Adrenal gland (tissue), 12 donors: Measurements from ENCODE around the gene KAT6B. TPM values are rescaled to one million over a fixed set of nuclear protein-coding genes. Genes with fewer than 3 reads are reported as not detected.

Experiments
- DNase-seq, 7 donors: peaks; one replicate each; pipeline ENCODE4 v3.0.0-alpha.2; 2019 to 2020
- H3K27ac ChIP-seq, 5 donors: fragments of 200-600 bp; sonication (generic) in 4 of 5; 1 replicate in 3 of 5; 2 replicates in 2 of 5; pipeline versions ENCODE4 v1.5.1 to v1.8.0; 2016 to 2020; ENCODE audit warnings: mild to moderate bottlenecking in 1 of 5
- H3K27me3 ChIP-seq: fragments of 200-600 bp; 2 replicates; pipeline ENCODE4 v1.8.0; 2021
- H3K36me3 ChIP-seq, 2 donors: fragments of 200-600 bp; replicated peaks in 1 of 2; 1 replicate in 1 of 2; 2 replicates in 1 of 2; pipeline versions ENCODE4 v1.5.1 to v1.8.0; 2018 to 2022
- H3K4me1 ChIP-seq, 2 donors: fragments of 200-600 bp; replicated peaks in 1 of 2; 1 replicate in 1 of 2; 2 replicates in 1 of 2; pipeline versions ENCODE4 v1.5.1 to v1.8.0; 2018 to 2021
- H3K4me3 ChIP-seq, 4 donors: fragments of 200-600 bp; sonication (generic) in 3 of 4; one replicate each; pipeline ENCODE4 v1.5.1; 2016 to 2018
- H3K9me3 ChIP-seq, 3 donors: fragments of 200-600 bp; sonication (generic) in 1 of 3; replicated peaks in 1 of 3; 1 replicate in 2 of 3; 2 replicates in 1 of 3; pipeline versions ENCODE4 v1.5.1 to v1.8.0; 2016 to 2021
- POLR2A ChIP-seq, 2 donors: fragments of 450-650 bp; IDR thresholded peaks; one replicate each; pipeline ENCODE4 v1.6.1; 2017; ENCODE audit warnings: antibody characterized with exemption in 2 of 2, mild to moderate bottlenecking in 2 of 2, moderate library complexity in 1 of 2
- WGBS, 4 donors: extraction: QIAGEN DNeasy Blood & Tissue Kit in 2 of 4; methylation state at CpG; one replicate each; pipeline versions ENCODE4 v1.1.5 to v1.1.7; 2013 to 2017; 5-methylcytosine and 5-hydroxymethylcytosine counted together
- intact Hi-C, 2 donors: fragments of 100-400 bp; cut with DNase I; formaldehyde crosslinking; loops; one replicate each; pipeline versions ENCODE4 v1.14.1 to v1.15.0; 2022 to 2023
- polyA plus RNA-seq, 3 donors: library from polyadenylated mRNA; stranded (reverse); fragments of 200-250 nt in 2 of 3; fragments of 350-450 nt in 1 of 3; fragmentation: Illumina TruSeq in 1 of 3; extraction: RNeasy Lipid Tissue Mini Kit (QIAGEN cat#74804) in 1 of 3; gene quantifications; one replicate each; pipeline ENCODE4 v1.2.3, GENCODE V29; 2013 to 2014
- total RNA-seq, 9 donors: library from RNA; depleted of rRNA in 4 of 9; stranded (reverse); fragments of >200 nt in 4 of 9; fragments of 120-200 nt in 1 of 9; fragmentation: NEBNext Ultra II Directional in 1 of 9; extraction: Animal tissue kit (Norgen Biotek cat#: 25700) in 1 of 9; gene quantifications; one replicate each; pipeline versions ENCODE4 v1.1.0 to v1.2.4, GENCODE V29; 2013 to 2023
- TF ChIP-seq, protein P1 (sequence below), 6 experiments: fragments of 450-650 bp in 4 of 6; fragments of 200-600 bp in 2 of 6; sonication (generic) in 1 of 6; IDR thresholded peaks; 1 replicate in 5 of 6; 2 replicates in 1 of 6; pipeline versions ENCODE4 v1.5.1 to v1.8.0; 2016 to 2021; ENCODE audit warnings: antibody characterized with exemption in 6 of 6, mild to moderate bottlenecking in 2 of 6, moderate library complexity in 1 of 6
- donor health status: healthy with polysubstance abuse.
- donor health status: Bipolar disorder and iron deficiency.
- donor health status: DM: yes; HTN: yes; CAD: no.
- donor health status: DM: no; HTN: no; CAD: no.
- donor health status: DM: no; HTN: no; CAD: no.
- donor health status: DM: yes; HTN: yes; CAD: no.

Gene KAT6B
- total and polyA plus RNA-seq, 12 donors, result 6.0 to 50.2 (median 25.8) TPM

DNA sequence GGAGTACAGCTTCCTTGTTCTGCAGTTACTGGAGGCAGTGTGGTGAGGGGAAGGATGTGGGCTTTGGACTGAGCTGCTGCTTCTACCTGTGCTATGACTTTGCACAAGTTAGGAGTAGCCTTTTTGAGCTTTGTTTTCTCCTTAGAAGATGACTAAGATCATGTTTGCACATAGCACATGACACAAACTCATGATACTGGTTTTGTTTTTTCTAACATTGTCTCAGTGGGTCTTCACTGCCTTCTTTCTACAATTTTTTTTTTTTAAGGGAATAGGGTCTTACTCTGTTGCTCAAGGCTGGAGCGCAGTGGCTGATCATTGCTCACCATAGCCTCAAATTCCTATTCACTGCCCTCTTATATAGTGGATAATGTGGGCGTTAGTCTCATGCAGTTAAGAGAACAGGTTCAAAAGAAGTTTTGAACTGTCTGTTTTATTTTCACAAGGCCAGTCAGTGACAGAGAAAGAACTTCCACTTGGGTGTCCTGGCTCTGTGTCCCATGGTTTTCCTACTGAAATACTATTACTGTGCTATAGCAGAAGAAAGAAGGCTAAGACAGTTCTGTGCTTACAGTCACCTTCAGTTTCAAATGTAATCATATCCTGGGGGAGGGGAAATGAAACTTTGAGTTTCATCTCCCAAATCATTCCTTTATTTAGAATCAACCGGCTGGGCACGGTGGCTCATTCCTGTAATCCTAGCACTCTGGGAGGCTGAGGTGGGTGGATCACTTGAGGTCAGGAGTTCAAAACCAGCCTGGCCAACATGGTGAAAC lies 72.0 kb downstream of the KAT6B start:
- H3K9me3 ChIP-seq, result no peaks in the 10 kb centered on the region
- intact Hi-C loops, result no loop called here
- peaks cover 5 to 31% of the 10 kb centered on the region in 2 donors for H3K4me1 ChIP-seq
- H3K36me3 ChIP-seq, result no peaks in the 10 kb centered on the region
- TF ChIP-seq POLR2A (IDR thresholded peaks at IDR 0.05), result no peak
- TF ChIP-seq, protein P1, sequence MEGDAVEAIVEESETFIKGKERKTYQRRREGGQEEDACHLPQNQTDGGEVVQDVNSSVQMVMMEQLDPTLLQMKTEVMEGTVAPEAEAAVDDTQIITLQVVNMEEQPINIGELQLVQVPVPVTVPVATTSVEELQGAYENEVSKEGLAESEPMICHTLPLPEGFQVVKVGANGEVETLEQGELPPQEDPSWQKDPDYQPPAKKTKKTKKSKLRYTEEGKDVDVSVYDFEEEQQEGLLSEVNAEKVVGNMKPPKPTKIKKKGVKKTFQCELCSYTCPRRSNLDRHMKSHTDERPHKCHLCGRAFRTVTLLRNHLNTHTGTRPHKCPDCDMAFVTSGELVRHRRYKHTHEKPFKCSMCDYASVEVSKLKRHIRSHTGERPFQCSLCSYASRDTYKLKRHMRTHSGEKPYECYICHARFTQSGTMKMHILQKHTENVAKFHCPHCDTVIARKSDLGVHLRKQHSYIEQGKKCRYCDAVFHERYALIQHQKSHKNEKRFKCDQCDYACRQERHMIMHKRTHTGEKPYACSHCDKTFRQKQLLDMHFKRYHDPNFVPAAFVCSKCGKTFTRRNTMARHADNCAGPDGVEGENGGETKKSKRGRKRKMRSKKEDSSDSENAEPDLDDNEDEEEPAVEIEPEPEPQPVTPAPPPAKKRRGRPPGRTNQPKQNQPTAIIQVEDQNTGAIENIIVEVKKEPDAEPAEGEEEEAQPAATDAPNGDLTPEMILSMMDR (IDR thresholded peaks at IDR 0.05), result no peak
- no peak overlapping the region for H3K4me3 ChIP-seq
- WGBS, 4 donors, result 78 to 92% (median 79%) methylated on average over 4 of the region's 4 CpGs
- H3K27ac ChIP-seq, result no peak overlapping the region
- no peak for DNase-seq
- no peaks in the 10 kb centered on the region for H3K27me3 ChIP-seq

DNA sequence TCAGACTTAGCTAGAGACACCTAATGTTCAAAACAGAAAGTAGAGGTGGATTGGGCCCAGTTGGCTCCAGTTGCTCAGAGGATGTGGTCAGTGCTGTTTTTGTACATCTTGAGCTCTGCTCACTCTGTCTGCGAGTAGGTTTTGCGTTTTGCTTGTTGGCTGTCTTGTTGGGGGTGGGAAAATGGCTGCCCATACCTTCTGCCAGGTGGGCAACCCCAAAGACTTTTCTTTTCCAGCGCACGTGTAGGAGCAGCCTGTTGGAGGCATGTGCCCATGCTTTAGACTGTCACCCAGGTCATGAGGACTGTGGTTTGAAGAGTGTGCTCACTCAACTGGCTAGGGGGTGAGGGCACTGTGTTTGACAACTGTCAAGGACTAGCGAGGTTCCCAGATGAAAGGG lies 73.9 kb downstream of the KAT6B start:
- TF ChIP-seq POLR2A (IDR thresholded peaks at IDR 0.05), result no peak
- TF ChIP-seq, protein P1 (IDR thresholded peaks at IDR 0.05), result no peak
- no peak for DNase-seq
- Histone ChIP-seq H3K9me3 (no peaks in the 10 kb centered on the region), H3K36me3 (no peaks in the 10 kb centered on the region), H3K27ac (no peak overlapping the region), H3K27me3 (no peaks in the 10 kb centered on the region), H3K4me1 (peaks cover 5 to 31% of the 10 kb centered on the region in 2 donors), H3K4me3 (no peak overlapping the region)
- 85 to 93% (median 92%) methylated on average over 5 of the region's 5 CpGs for WGBS, 4 donors
- intact Hi-C loops, result no loop called here

DNA sequence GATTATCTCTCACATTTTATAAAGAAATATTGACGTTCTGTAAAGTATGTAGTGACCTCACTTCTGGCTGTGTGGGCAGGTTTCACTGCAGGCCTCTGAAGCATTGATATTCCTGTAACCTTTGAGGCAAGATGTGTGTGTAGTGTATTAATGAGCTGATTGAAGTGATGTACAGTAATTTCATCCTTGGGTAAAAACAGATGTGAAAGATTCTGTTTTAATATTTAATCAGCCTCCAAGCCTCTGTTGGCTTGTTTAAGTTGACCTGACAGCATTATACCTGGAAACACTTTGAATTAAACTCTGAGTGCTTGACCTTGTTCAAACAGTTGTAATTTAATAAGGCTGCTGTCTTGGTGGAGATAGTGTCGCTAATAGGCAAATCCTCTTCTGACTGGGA lies 74.9 kb downstream of the KAT6B start:
- WGBS, 4 donors, result 70 to 83% (median 77%) methylated on average over 2 of the region's 2 CpGs
- TF ChIP-seq, protein P1 (IDR thresholded peaks at IDR 0.05), result no peak
- no peak for TF ChIP-seq POLR2A (IDR thresholded peaks at IDR 0.05)
- intact Hi-C loops, result no loop called here
- H3K9me3 ChIP-seq, result no peaks in the 10 kb centered on the region
- peaks cover 5 to 31% of the 10 kb centered on the region in 2 donors for H3K4me1 ChIP-seq
- H3K36me3 ChIP-seq, result no peaks in the 10 kb centered on the region
- H3K27ac ChIP-seq, result no peak overlapping the region
- H3K4me3 ChIP-seq, result no peak overlapping the region
- no peak for DNase-seq
- no peaks in the 10 kb centered on the region for H3K27me3 ChIP-seq

DNA sequence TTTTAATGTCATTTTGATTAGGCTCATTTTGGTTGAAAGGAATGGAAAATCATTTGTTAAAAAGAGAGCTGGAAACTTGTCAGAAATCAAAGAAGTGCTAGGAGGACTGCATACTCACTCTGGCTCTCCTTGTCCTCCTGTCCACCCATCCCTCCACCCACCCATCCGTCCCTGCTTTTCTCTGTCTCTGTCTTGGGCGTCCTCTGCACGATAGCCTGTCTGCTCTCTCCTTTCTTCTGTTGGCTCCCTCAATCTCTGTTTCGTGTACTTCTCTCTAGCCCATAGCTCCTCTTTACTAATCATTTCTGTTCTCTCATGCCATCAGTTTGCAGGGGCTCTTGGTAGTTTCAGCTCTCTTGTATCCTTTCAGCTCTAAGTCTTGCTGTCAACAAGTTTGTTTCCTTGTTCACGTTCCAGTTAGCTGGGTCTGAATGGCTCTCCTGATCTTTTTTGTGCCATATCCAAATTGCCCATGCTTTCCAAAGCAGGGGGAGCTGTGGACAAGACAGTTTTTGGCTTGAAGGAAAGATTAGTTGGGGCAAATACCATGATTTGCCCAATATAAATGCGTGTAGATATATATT lies 75.6 kb downstream of the KAT6B start:
- Histone ChIP-seq H3K27ac (no peak overlapping the region), H3K9me3 (no peaks in the 10 kb centered on the region), H3K4me3 (no peak overlapping the region), H3K27me3 (no peaks in the 10 kb centered on the region), H3K36me3 (no peaks in the 10 kb centered on the region), H3K4me1 (peaks cover 5 to 25% of the 10 kb centered on the region in 2 donors)
- TF ChIP-seq POLR2A (IDR thresholded peaks at IDR 0.05), result no peak
- TF ChIP-seq, protein P1 (IDR thresholded peaks at IDR 0.05), result no peak
- intact Hi-C loops, result no loop called here
- no peak for DNase-seq
- WGBS, 4 donors, result 78 to 89% (median 84%) methylated on average over 6 of the region's 6 CpGs
